Sigmoid colon (tissue), 7 donors: ENCODE measurements around the gene TMEM108. TPM values are rescaled to one million over a fixed set of nuclear protein-coding genes. Genes with fewer than 3 reads are reported as not detected.

Experiments used
- DNase-seq: peaks from one replicate; pipeline ENCODE4 v3.0.0-alpha.2; 2019
- H3K27ac ChIP-seq, 4 donors: fragments of 200-600 bp; sonication (generic); one replicate each; pipeline ENCODE4 v1.5.1; 2016 to 2019; ENCODE audit warnings: mild to moderate bottlenecking in 1 of 4
- H3K27me3 ChIP-seq, 3 donors: fragments of 200-600 bp; sonication (generic); one replicate each; pipeline ENCODE4 v1.5.1; 2019; ENCODE audit warnings: mild to moderate bottlenecking in 1 of 3
- H3K36me3 ChIP-seq, 4 donors: fragments of 200-600 bp; sonication (generic); one replicate each; pipeline ENCODE4 v1.5.1; 2016 to 2019
- H3K4me1 ChIP-seq, 4 donors: fragments of 200-600 bp; sonication (generic); one replicate each; pipeline ENCODE4 v1.5.1; 2017 to 2019
- H3K4me3 ChIP-seq, 4 donors: fragments of 200-600 bp; sonication (generic); one replicate each; pipeline ENCODE4 v1.5.1; 2017 to 2019; ENCODE audit warnings: mild to moderate bottlenecking in 2 of 4, moderate library complexity in 1 of 4
- H3K9me3 ChIP-seq, 4 donors: fragments of 200-600 bp in 3 of 4; sonication (generic) in 3 of 4; one replicate each; pipeline versions ENCODE4 v1.5.1 to v1.6.1; 2013 to 2019
- EP300 ChIP-seq, 4 donors: sonication (generic); formaldehyde crosslinking; IDR thresholded peaks; one replicate each; pipeline ENCODE4 v1.6.1; 2017; ENCODE audit warnings: antibody characterized with exemption in 4 of 4
- POLR2A ChIP-seq, 2 donors: fragments of 450-650 bp; IDR thresholded peaks; one replicate each; pipeline ENCODE4 v1.6.1; 2016; ENCODE audit warnings: antibody characterized with exemption in 2 of 2, mild to moderate bottlenecking in 2 of 2, moderate library complexity in 2 of 2
- POLR2AphosphoS5 ChIP-seq, 4 donors: sonication (generic); formaldehyde crosslinking; IDR thresholded peaks; one replicate each; pipeline ENCODE4 v1.6.1; 2017; ENCODE audit warnings: antibody characterized with exemption in 4 of 4
- WGBS, 2 donors: extraction: QIAGEN DNeasy Blood & Tissue Kit; methylation state at CpG; one replicate each; pipeline ENCODE4 v1.1.7; 2013; 5-methylcytosine and 5-hydroxymethylcytosine counted together
- intact Hi-C: fragments of 100-400 bp; cut with DNase I; formaldehyde crosslinking; loops from one replicate; pipeline ENCODE4 v1.15.1; 2023
- polyA plus RNA-seq, 3 donors: library from polyadenylated mRNA; stranded (reverse); fragments of 200-250 nt; gene quantifications; one replicate each; pipeline ENCODE4 v1.2.3, GENCODE V29; 2013
- total RNA-seq, 4 donors: library from RNA; depleted of rRNA; stranded (reverse); fragments of >200 nt; gene quantifications; one replicate each; pipeline ENCODE4 v1.1.0, GENCODE V29; 2016
- TF ChIP-seq, protein P1 (sequence below), 4 experiments: fragments of 450-650 bp in 3 of 4; fragments of 200-600 bp in 1 of 4; IDR thresholded peaks; one replicate each; pipeline ENCODE4 v1.5.1; 2016 to 2019; ENCODE audit warnings: antibody characterized with exemption in 4 of 4, mild to moderate bottlenecking in 3 of 4, moderate library complexity in 2 of 4
- donor health status: healthy with polysubstance abuse.
- donor health status: Bipolar disorder and iron deficiency.
- donor health status: healthy.

TMEM108 gene
- total and polyA plus RNA-seq, 7 donors = 0.71 to 3.0 (median 0.86) TPM; not detected in 2

DNA sequence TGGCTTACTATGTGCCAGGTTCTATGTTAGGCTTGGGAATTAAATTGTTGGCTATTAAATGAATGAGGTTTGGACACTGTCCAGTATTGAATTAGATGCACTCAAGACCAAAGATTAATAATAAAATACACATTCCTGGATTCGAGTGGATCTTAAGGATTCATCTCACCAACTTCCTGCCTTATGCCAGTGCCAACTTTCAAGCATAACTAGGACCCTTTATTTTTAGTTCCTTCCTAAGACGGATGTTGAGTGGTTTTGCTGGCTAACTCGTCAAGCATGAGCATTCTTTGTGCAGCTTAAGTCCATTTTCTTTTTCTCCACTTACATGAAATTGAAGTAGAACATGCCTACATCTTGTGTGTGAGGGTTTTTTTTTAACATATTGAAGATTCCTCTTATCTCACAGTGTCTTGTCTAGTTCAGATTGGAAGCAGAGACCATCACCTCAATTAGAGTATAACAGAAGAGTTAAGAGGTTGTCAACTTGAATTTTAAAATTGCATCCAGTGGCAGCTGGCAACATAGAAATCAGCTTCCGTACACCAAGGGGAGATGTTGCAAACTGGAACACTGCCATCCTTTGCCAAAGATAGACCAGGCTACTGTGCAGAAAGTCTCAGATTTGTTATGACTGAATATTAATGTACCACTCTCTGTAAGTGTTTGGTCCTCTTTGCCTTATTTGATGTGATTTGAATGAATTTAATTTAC lies 255.4 kb downstream of the TMEM108 start:
- WGBS, 2 donors = 58 to 66% methylated on average over 4 of the region's 4 CpGs

DNA sequence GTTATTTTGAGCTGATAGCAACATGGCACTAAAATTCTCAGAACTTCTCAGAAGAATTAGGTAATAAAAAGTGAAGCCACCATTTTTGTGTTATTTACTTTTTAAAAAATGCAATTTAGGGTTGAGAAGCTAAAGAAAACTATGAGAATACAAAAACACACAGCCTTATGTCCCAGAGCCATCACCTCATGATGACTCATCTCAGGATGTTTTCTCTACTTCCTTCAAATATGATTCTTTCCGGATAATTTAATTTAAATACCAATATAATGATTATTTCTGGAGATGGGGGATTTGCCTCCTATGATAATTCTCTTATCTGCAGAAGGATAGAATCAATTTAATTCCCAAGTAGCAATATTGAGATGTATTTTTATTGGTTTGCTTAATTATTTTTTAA lies 256.1 kb downstream of the TMEM108 start:
- H3K9me3 ChIP-seq = no peaks in the 10 kb centered on the region
- TF ChIP-seq EP300 (IDR thresholded peaks at IDR 0.05) = no peak
- intact Hi-C loops = no loop called here
- no peak overlapping the region for H3K27ac ChIP-seq
- no peak for DNase-seq
- H3K36me3 ChIP-seq = no peaks in the 10 kb centered on the region
- no peaks in the 10 kb centered on the region for H3K27me3 ChIP-seq
- no peak overlapping the region for H3K4me3 ChIP-seq
- WGBS, 2 donors = 68 to 84% methylated on average over 1 of the region's 1 CpG
- H3K4me1 ChIP-seq = peaks cover 0 to 16% (median 5%) of the 10 kb centered on the region in 4 donors

More for the DNA sequence above, 255.4 kb downstream of the TMEM108 start:
- Histone ChIP-seq H3K4me3 (no peak overlapping the region), H3K9me3 (no peaks in the 10 kb centered on the region), H3K36me3 (no peaks in the 10 kb centered on the region), H3K27ac (no peak overlapping the region), H3K4me1 (peaks cover 0 to 16% (median 5%) of the 10 kb centered on the region in 4 donors), H3K27me3 (no peaks in the 10 kb centered on the region)
- DNase-seq = no peak
- TF ChIP-seq POLR2AphosphoS5 (IDR thresholded peaks at IDR 0.05) (no peak), EP300 (IDR thresholded peaks at IDR 0.05) (no peak), POLR2A (IDR thresholded peaks at IDR 0.05) (no peak)
- TF ChIP-seq, protein P1, sequence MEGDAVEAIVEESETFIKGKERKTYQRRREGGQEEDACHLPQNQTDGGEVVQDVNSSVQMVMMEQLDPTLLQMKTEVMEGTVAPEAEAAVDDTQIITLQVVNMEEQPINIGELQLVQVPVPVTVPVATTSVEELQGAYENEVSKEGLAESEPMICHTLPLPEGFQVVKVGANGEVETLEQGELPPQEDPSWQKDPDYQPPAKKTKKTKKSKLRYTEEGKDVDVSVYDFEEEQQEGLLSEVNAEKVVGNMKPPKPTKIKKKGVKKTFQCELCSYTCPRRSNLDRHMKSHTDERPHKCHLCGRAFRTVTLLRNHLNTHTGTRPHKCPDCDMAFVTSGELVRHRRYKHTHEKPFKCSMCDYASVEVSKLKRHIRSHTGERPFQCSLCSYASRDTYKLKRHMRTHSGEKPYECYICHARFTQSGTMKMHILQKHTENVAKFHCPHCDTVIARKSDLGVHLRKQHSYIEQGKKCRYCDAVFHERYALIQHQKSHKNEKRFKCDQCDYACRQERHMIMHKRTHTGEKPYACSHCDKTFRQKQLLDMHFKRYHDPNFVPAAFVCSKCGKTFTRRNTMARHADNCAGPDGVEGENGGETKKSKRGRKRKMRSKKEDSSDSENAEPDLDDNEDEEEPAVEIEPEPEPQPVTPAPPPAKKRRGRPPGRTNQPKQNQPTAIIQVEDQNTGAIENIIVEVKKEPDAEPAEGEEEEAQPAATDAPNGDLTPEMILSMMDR (IDR thresholded peaks at IDR 0.05) = no peak
- intact Hi-C loops = no loop called here

DNA sequence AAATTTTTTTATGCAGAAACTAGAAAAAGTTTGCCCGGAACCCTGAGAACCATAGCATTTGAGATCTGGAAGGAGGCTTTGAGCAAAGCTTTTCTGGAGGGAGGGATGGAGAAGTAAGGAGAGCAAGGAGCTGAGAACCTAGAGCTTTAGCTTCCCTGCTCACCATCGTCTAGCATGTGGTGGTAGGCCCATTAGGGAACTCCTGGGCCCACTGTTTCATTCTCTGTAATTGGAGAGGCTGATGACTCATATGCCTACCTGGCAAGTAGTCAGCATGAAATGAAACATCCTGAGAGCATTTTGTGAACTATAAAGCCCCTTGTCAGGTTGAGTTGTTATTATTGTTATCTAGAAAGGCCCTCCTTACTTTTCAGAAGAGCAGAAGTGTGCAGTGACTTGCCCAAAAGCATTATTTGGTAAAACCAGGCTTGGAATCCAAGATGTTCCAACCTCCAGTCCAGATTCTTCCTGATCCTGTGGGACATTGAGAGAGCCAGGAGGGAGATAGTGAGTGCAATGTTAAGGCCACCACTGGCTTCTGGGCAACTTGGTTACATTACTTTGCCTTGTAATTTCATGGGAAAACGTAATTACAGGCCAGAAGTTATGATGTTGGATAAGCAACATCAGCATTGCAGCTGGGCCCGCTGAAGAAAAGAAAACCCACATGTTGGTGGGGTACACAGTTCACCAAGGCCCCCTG lies 257.2 kb downstream of the TMEM108 start:
- Histone ChIP-seq H3K36me3 (no peaks in the 10 kb centered on the region), H3K27ac (no peak overlapping the region), H3K4me1 (peaks cover 0 to 16% (median 5%) of the 10 kb centered on the region in 4 donors), H3K27me3 (no peaks in the 10 kb centered on the region), H3K9me3 (no peaks in the 10 kb centered on the region), H3K4me3 (no peak overlapping the region)
- no peak for DNase-seq
- 67 to 80% methylated on average over 4 of the region's 4 CpGs for WGBS, 2 donors
- intact Hi-C loops = no loop called here
- TF ChIP-seq, protein P1 (IDR thresholded peaks at IDR 0.05) = no peak
- TF ChIP-seq EP300 (IDR thresholded peaks at IDR 0.05) = no peak
- TF ChIP-seq POLR2A (IDR thresholded peaks at IDR 0.05) = no peak
- TF ChIP-seq POLR2AphosphoS5 (IDR thresholded peaks at IDR 0.05) = no peak

DNA sequence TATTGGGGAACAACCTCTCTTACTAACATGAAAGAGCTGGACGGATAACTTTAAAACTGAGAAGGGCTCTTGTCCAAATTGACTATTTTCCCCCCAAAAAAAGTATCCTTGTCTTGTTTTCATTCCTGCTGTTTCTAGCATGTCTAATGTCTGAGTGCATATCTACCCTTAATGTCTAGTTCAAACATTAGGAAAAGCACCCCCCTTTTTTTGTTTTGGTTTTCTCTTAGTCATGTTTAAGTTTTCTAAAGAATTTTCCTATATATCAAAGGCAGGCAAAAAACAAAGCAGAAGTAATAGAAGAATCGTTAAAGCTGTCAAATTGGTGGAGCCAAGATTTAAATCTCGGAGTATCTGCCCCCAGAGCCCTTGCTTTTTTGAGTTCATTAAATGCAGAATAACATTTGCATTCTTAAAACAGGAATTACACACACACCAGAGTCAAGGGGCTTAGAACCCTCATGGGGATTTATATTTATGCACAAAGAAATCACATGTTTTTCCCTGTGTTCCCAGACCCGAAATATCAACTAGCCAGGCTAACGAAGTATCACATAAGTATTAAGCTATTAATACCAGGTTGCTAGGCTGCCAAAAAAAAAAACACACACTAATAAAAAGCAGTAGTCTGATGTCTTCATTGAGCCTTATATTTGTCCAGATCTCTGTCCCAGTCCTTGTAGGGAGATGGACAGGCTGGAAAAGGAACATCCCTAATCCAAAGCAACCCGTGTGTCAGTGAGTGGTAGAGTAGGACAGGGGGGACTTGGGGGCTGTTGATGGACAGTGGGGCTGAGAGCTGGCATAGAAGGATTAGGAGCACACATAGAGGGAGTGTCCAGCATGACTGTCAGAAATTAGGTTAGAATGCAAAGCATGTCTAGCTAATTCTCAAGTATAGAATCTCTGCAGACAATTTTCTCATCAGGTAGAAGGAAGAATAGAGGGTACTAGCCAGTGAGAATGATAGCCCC lies 258.0 kb downstream of the TMEM108 start:
- TF ChIP-seq EP300 (IDR thresholded peaks at IDR 0.05) (no peak), POLR2A (IDR thresholded peaks at IDR 0.05) (no peak), POLR2AphosphoS5 (IDR thresholded peaks at IDR 0.05) (no peak)
- TF ChIP-seq, protein P1 (IDR thresholded peaks at IDR 0.05) = no peak
- DNase-seq = no peak
- 63 to 69% methylated on average over 6 of the region's 6 CpGs for WGBS, 2 donors
- Histone ChIP-seq H3K36me3 (no peaks in the 10 kb centered on the region), H3K27ac (peak overlapping the region in 2 of 4 donors; percentile 25 to 45), H3K4me1 (peaks cover 0 to 16% (median 5%) of the 10 kb centered on the region in 4 donors), H3K9me3 (no peaks in the 10 kb centered on the region), H3K4me3 (no peak overlapping the region), H3K27me3 (no peaks in the 10 kb centered on the region)
- intact Hi-C loops = no loop called here
